ENCODE results near the gene SLC25A10.

SLC25A10 gene

DNA sequence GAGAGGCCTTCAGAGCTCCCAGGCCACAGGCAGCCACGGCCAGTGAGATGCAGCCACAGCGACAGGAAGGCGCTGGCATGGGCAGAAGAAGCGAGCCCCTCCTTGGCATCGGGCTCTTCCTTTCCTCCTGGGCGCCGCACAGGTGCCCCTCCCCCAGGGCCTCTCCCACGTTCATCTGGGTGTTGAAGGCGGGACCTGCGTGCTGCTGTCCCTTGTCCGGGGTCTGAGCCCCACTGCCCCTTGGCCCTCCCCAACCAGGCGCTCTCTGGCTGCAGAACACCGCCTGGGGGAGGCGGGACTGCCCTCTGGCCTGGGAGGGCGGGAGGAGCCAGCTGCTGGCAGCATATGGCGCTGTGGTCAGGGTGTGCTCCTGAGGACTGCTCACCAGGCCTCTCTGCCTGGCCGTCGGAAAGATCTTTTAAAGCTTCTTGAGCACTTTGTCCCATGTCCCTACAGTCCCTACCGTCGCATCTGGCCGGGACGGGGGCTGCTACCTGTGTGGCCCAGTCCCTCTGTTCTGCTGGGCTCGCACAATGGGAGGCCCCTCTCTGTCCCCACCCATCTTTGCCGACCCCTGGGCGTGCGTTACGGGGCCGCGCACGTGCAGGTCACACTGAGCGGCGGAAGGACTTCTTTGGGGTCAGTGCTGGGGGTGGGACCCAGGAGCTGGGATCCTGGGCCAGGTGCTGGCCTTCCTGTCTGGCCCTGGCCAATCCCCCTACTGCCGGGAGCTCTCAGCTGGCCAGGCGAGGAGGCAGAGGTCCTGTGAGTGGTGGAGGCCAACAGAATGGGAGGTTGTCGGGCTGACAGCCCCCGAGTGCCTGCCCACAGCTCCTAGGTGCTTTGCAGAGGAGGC is 1.7 kb downstream of the SLC25A10 start:
- H3K27me3 ChIP-seq: no peaks in the 10 kb centered on the region
- H3K36me3 ChIP-seq: peaks cover 8% of the 10 kb centered on the region
- H3K27ac ChIP-seq: no peak overlapping the region
- H3K4me3 ChIP-seq (ENCODE audit: low read depth in 1 of 2, low read length in 1 of 2): no peak overlapping the region
- TF ChIP-seq, protein P1, sequence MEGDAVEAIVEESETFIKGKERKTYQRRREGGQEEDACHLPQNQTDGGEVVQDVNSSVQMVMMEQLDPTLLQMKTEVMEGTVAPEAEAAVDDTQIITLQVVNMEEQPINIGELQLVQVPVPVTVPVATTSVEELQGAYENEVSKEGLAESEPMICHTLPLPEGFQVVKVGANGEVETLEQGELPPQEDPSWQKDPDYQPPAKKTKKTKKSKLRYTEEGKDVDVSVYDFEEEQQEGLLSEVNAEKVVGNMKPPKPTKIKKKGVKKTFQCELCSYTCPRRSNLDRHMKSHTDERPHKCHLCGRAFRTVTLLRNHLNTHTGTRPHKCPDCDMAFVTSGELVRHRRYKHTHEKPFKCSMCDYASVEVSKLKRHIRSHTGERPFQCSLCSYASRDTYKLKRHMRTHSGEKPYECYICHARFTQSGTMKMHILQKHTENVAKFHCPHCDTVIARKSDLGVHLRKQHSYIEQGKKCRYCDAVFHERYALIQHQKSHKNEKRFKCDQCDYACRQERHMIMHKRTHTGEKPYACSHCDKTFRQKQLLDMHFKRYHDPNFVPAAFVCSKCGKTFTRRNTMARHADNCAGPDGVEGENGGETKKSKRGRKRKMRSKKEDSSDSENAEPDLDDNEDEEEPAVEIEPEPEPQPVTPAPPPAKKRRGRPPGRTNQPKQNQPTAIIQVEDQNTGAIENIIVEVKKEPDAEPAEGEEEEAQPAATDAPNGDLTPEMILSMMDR (IDR thresholded peaks at IDR 0.05): no peak
- H3K9me3 ChIP-seq: no peaks in the 10 kb centered on the region
- peaks cover 39 to 42% of the 10 kb centered on the region in 2 experiments for H3K4me1 ChIP-seq (ENCODE audit: control insufficient read depth in 1 of 2, insufficient read depth in 1 of 2, low read depth in 1 of 2, low read length in 1 of 2)

DNA sequence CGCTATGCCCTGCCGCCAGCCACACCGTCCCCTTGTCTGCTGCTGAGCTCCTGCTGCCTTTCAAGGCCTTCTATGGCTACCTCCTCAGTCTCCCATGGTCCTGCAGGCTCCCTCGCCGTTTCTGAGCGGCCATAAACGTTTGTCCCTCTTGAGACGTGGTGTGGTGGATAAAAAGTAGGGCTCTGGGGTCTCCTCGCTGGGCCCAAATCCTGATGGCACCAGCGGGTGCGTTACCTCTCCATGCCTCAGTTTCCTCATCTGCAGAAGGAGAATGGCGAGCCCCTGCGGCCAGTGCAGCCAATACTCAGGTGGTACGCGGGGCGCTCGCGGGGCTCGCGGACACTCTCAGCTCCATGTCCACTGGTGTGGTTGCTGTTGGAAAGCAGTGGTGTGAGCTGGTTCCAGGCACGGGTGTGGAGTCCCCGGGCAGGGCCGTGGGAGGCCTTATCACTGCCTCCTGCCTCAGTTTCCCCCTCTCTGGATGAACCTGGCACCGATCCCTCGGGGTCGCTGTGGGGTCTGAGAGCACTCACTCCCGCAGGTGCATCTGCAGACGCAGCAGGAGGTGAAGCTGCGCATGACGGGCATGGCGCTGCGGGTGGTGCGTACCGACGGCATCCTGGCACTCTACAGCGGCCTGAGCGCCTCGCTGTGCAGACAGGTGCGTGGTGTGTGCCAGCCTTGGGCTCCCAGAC is 2.5 kb downstream of the SLC25A10 start:
- Histone ChIP-seq H3K36me3 (peaks cover 8% of the 10 kb centered on the region), H3K4me1 (ENCODE audit: control insufficient read depth in 1 of 2, insufficient read depth in 1 of 2, low read depth in 1 of 2, low read length in 1 of 2) (peaks cover 34 to 38% of the 10 kb centered on the region in 2 experiments), H3K9me3 (no peaks in the 10 kb centered on the region), H3K27me3 (no peaks in the 10 kb centered on the region), H3K4me3 (ENCODE audit: low read depth in 1 of 2, low read length in 1 of 2) (no peak overlapping the region), H3K27ac (no peak overlapping the region)
- TF ChIP-seq, protein P1 (IDR thresholded peaks at IDR 0.05): no peak

DNA sequence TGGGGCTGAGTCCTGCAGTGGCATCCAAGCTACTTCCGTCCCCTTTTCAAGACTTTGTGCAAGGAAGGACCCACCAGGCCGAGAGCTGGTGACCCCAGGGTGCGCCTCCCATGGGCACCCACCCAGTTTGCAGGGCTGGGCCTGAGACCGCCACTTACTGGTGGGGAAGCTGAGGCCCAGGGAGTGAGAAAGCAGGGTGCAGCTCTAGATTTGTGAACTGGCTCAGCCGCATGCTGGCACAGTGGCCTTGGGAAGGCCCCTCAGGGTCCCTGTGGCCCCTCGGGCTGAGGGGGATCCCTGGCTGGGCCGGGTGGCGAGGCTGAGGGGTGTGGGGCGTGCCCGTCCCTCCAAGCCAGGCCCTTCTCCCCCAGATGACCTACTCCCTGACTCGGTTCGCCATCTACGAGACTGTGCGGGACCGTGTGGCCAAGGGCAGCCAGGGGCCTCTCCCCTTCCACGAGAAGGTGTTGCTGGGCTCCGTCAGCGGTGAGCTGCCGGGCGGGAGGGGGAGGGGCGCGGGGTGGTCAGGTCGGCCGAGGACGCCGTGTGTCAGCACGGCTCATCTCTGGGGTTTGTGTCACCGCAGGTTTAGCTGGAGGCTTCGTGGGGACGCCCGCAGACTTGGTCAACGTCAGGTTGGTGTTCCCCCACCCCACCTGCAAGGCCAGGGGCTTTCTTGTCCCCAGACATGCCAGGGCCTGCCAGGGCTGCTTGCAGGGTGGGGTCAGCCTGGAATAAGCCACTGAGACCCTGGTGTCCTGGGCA is 3.2 kb downstream of the SLC25A10 start:
- TF ChIP-seq, protein P1 (IDR thresholded peaks at IDR 0.05): no peak
- no peaks in the 10 kb centered on the region for H3K27me3 ChIP-seq
- peaks cover 8% of the 10 kb centered on the region for H3K36me3 ChIP-seq
- no peaks in the 10 kb centered on the region for H3K9me3 ChIP-seq
- H3K4me1 ChIP-seq (ENCODE audit: control insufficient read depth in 1 of 2, insufficient read depth in 1 of 2, low read depth in 1 of 2, low read length in 1 of 2): peaks cover 27 to 30% of the 10 kb centered on the region in 2 experiments
- no peak overlapping the region for H3K4me3 ChIP-seq (ENCODE audit: low read depth in 1 of 2, low read length in 1 of 2)
- no peak overlapping the region for H3K27ac ChIP-seq

DNA sequence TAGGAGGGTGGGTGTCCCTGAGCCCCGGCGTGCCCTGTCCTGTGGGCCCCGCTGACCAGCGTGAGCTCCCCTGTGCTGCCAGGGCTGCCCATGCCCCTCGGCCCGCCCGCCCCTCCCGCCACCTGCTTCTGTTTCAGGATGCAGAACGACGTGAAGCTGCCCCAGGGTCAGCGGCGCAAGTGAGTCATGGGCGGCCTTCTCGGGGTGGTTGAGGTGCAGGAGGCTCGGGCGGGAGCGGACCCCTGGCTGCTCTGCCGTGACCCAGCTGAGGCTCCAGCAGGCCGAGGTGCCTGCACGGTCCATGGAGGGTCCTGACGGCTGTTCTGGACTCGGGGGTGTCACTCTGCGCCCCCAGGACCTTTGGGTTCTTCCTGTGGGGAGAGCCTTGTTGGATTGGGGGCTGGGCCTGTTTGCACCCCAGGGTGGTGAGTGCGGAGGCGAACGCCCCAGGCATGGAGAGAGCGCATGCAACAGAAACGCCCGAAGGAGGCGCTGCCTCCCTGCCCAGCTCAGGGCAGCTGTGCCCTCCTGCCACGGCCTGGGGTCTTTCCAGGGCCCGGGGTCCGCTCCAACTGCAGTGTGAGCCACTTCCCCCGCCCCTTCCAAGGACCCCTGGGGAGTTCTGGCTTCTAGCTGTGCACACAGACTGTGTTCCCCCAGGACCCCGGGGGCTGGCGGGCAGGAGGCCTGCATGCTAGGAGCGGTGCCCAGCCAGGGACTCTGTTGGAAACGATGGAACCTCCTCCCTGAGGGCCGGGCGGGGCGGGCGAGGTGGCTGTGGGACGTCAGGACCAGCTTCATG is 4.0 kb downstream of the SLC25A10 start:
- H3K9me3 ChIP-seq: no peaks in the 10 kb centered on the region
- H3K27ac ChIP-seq: no peak overlapping the region
- peaks cover 19 to 23% of the 10 kb centered on the region in 2 experiments for H3K4me1 ChIP-seq (ENCODE audit: control insufficient read depth in 1 of 2, insufficient read depth in 1 of 2, low read depth in 1 of 2, low read length in 1 of 2)
- H3K36me3 ChIP-seq: peaks cover 8% of the 10 kb centered on the region
- no peak overlapping the region for H3K4me3 ChIP-seq (ENCODE audit: low read depth in 1 of 2, low read length in 1 of 2)
- H3K27me3 ChIP-seq: no peaks in the 10 kb centered on the region
- TF ChIP-seq, protein P1 (IDR thresholded peaks at IDR 0.05): no peak

DNA sequence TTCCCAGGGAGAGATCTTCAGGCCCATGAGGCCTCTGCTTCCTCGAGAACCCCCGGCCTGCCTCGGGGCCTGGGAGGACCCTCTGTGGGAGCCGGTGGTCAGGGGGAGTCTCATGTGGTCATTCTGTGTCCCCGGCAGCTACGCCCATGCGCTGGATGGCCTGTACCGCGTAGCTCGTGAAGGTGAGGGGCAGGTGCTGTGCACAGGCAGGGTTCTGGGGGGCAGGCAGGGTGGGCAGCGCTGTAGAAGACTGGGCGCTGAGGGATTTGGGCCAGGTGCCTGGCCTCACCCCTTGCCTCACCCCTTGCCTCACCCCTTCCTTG is 4.6 kb downstream of the SLC25A10 start:
- no peak overlapping the region for H3K4me3 ChIP-seq (ENCODE audit: low read depth in 1 of 2, low read length in 1 of 2)
- no peaks in the 10 kb centered on the region for H3K27me3 ChIP-seq
- peaks cover 13 to 17% of the 10 kb centered on the region in 2 experiments for H3K4me1 ChIP-seq (ENCODE audit: control insufficient read depth in 1 of 2, insufficient read depth in 1 of 2, low read depth in 1 of 2, low read length in 1 of 2)
- TF ChIP-seq, protein P1 (IDR thresholded peaks at IDR 0.05): no peak
- no peak overlapping the region for H3K27ac ChIP-seq
- no peaks in the 10 kb centered on the region for H3K9me3 ChIP-seq
- H3K36me3 ChIP-seq: peaks cover 8% of the 10 kb centered on the region
